ENCODE data around the gene PLSCR1.

GRCh38 chr3:146540978-146541377, 3.4 kb downstream of the PLSCR1 start:
- TF ChIP-seq CTCF (IDR thresholded peaks at IDR 0.05; ENCODE audit: insufficient read depth, low read length, poor library complexity, severe bottlenecking) (no peak), EZH2phosphoT487 (conservative IDR thresholded peaks at IDR 0.05; ENCODE audit: low read length) (no peak)

All from SU-DHL-6 (cell line).